ENCODE results near the gene CARD19.

Gene CARD19

DNA sequence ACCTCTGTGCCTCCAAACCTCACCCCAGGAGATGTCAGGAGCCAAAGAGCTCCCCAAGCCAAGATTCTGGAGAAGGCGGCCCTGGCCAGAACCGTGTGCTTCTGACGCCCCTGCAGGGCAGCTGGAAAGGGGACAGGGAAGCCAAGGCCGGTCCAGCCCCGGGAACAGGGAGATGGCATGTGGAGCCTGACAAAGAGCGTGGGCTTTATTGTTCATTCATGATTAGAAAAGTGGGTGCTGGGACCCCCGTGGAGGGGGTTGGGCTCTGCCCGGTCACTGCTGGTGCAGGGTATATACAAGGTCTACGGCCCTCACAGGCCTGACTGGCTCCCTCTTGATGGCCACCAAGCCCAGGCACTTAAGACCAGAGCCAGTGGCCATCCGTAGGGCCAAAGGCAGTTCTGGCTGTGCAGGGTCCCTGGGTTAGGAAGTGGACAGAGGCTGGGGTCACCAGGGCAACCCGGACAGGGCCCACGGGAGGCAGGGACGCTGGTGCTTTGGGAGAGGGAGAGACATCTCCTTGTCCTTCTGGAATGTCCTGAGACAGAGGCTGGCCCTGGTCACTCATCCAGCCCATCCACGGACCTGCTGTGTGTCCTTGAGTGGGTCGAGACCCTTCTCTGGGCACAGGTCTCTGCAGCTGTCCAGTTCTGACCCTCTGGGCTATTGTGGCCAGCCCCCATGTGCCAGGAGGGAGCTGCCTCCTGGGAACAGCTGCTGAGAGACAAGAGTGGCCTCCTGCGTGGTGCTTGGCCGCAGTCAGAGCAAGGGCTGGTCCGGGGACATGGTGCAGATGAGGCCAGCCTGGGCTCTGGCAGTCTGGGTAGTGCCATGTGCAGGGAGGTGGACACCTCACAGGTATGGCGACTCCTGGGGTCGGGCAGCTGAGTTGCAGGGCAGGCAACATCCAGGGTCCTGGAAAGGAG lies 25.6 kb downstream of the CARD19 start:
- DNase-seq = peak; percentile 15

DNA sequence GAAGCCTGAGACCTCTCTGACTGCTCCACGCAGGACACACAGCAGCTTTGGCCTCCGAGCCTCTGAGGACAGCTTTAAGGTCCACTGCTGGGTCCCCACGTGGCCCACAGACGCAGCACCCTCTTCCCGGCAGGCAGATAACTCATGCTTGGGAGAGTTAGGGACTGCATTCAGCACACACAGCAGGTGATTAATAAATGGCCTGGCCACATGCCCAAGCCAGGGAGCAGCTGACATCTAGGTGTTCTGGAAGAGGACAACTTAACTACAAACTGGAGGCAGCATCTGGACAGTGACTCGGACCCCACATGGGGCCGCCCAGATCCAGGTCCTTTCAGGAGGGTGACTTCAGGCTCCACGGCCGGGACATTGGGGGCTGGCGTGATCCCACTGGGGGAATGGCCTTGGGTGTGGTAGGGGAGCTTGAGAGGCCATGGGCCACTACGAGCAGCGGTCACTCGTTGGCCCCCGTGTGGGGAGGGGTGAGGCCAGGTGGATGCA lies 26.8 kb downstream of the CARD19 start:
- peak; percentile 16 for DNase-seq

DNA sequence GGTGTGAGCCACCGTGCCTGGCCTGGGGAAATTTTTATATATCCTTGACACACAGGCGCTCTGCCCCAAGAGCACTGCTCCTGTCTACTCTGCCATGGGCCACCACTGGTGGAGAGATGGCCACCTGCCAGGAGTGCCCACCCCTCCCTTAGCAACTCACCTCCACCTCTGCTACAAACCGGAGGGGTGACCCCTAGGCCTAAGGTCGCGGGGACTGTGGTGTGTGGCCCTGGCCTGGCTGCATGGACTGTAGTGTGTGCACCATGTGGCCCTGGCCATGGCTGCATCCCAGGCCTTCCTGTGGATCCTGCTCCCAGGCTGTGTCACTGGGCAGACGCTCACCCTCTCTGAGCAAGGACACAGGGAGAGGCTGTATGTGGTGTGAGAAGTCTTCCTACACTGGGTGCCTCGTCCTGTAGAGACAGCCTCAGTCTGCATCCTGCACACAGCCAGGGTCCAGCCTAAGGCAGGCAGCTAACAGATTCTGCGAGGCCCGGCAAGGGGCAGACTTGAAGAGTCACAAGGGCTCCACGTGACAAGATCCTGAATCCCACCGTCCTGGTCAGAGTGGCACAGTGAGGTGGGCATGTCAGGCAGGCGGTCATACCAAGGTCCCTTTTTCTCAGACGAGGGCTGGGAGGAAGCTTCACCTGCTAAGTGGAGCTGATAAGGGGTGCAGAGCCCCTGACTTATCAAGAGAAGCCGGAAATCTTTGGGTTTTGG lies 27.7 kb downstream of the CARD19 start:
- peak; percentile 16 for DNase-seq

DNA sequence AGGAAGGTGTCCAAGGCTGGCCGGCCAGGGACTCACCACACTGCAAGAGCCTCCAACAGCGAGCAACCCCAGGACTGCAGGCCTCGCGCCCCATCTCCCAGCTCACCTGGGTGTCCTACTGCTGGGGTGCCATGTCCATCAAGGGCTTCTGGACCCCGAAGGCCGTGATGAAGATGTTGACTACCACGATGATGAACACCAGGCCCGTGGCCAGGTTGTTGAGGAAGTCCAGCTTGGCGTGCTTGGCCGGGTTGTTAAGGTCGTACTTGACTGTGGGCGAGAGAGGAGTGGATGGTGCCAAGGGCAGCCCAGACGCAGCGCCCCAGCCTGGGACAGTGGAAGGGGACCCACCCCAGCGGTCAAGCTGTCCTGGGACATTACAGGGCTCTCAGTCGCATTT lies 28.8 kb downstream of the CARD19 start:
- DNase-seq = no peak

DNA sequence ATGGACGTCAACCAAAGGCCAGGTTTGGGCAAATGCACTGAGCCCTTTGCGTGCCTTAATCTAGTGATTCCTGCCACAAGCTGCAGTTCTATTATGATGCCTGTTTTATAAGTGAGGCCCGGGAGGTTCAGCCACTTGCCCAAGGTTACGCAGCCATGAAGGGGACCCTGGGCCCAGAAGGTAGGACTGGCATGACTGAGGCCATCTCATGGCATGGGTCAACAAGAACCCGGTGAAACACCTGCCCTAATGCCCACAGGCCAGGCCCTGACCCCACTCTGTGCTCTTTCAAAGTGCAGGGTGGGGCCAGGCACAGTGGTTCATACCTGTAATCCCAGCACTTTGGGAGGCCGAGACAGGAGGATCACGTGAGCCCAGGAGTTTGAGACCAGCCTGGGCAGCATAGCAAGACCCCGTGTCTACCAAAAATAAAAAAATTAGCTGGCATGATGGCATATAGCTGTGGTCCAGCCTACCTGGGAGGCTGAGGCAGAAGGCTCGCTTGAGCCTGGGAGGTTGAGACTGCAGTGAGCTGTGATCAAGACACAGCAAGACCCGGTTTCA lies 29.4 kb downstream of the CARD19 start:
- peak; percentile 12 for DNase-seq

DNA sequence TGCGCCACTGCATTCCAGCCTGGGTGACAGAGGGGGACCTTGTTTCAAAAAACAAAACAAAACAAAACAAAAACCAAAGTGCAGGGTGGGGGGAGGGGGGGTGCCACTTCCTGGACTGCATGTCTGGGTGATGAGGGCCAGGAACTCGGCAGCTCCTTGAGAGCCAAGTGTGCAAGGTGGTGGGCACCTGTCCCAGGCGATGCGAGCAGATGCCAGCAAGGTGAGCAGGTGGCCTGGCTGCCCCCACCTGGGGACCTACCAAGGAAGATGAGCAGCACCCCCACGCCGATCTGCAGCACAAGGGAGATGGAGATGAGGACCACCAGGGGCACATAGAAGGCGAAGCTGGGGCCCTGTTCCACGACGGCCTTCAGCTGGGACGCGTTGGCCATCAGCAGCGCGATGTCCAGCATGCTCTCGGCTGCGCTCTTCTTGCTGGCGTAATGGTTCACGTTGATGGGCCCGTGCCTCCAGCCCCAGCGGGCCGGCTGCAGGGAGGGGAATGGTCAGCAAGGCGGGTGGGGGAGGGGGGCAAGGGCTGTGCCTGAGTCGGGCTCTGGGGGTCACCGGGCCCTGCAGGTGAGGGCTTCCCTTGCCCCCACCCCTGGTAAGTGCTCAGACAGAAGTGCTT lies 30.2 kb downstream of the CARD19 start:
- DNase-seq = peak; percentile 35

DNA sequence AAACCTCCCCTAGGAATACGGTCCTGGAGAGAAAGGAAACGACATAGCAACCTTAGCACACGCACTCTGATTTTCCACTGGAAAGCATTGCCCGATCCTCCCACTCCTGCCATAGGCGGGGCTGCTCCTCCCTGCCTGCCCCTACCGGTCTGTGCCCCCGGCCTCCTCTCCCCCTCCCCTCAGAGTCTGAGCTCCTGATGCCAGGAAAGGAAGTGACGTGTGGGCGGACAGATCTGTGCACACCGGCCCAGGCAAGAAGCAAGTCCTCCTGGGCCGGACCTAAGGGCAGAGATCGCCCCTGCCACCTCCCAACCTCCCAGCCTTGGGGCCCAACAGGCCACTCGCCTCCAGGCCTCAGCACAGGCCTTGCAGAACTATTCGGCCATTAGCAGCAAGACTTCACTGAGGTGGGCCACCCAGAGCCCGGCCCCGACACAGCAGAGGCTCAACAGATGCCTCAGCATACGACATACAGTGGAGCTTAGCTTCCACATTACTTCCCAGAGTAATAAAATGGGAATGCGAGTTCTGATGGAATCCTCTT lies 30.9 kb downstream of the CARD19 start:
- DNase-seq = peak; percentile 18

DNA sequence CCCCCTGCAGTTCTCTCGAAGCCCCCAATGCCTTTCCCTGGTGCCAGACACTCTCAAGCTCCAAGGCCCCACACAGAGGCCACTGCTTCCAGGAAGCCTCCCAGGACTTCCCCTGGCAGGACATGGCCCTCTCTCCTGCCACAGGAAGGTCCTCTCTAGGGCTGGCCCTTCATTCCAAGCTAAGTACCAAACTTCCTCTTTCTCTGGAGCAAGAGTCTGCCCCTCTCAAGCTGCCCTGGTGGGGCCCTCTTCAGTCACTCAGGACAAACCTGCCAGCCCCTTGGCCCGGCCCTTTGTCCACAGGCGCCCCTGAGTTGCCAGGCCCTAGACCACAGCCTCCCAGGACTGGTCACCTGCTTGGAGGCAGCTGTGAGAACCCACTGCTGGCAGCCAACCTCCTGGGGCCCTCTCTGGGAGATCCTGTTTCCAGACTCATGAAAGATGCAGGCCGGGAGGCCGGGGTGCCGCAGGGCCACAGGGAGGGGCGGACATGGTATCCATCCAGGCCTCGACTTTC lies 31.4 kb downstream of the CARD19 start:
- DNase-seq = no peak

DNA sequence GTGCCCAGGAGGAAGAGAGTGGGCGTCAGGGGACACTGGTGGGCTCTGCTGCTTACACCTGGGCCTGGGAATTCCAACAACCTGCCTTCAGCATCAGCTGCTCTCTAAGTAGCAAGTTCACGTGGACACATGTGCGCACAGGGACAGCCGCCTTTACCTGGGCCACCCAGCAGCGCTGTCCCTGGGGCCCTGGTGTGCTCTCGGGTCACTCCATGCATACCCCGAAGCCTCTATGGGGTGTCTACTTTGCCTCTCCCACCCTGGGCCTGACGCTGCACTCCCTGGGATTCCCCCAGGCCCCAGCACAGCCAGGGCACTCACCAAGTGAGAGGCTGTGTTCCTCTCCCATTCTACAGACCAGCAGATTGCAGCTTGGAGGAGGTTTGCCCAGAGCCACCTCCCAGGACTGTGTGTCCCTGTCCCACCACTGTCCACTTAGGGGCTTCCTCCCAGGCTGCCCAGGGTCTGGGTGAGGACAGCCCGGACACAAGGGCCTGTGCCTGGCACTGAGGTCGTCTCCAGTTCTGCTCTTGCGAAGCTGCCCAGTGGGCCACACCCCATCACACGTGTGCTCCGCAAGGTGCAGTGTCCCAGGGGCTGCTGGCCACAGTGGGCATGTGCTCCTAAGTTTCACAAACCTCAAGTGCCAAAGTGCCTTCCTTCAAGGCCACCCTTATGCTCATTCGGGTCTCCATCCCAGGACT lies 32.1 kb downstream of the CARD19 start:
- DNase-seq = no peak

DNA sequence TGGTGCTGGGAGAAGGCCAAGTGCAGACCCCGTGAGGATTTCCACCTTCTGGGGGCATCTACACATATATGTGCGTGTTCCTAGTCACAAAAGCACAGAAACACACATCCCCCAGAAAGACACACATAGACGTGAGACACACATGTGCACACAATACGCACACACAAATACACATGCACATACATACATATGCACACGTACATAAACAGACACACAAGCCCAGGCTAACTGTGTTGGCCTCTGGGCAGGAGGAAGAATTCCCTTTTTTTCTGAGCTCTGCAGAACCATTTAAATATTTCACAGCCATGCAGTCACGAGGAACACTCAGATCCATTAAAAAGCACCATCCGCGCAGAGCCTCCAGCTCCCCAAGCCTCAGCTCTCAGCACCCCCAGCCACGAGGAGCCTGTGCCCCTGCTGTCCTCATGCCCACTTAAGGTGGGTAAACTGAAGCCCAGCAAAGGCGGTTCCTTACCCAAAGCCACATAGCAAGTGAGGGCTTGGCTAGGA lies 32.8 kb downstream of the CARD19 start:
- no peak for DNase-seq

DNA sequence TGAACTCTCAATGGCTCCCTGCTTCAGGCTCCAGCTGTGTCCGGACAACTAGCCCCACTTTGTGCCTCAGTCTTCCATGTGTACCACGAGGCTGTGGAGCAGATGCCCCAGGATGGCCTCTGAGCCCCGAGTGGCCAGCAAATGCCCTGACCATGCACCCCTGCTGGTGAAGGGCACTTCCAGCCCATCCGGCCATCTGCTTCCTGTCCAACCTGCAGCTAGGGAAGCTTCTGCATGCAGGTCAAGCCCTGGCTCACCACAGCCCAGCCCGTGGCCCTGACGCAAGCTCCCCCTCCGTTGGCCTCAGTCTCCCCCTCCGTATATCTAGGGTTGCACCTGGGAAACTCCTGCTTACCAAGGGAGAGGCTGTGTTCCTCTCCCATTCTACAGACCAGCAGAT lies 33.3 kb downstream of the CARD19 start:
- DNase-seq = no peak

DNA sequence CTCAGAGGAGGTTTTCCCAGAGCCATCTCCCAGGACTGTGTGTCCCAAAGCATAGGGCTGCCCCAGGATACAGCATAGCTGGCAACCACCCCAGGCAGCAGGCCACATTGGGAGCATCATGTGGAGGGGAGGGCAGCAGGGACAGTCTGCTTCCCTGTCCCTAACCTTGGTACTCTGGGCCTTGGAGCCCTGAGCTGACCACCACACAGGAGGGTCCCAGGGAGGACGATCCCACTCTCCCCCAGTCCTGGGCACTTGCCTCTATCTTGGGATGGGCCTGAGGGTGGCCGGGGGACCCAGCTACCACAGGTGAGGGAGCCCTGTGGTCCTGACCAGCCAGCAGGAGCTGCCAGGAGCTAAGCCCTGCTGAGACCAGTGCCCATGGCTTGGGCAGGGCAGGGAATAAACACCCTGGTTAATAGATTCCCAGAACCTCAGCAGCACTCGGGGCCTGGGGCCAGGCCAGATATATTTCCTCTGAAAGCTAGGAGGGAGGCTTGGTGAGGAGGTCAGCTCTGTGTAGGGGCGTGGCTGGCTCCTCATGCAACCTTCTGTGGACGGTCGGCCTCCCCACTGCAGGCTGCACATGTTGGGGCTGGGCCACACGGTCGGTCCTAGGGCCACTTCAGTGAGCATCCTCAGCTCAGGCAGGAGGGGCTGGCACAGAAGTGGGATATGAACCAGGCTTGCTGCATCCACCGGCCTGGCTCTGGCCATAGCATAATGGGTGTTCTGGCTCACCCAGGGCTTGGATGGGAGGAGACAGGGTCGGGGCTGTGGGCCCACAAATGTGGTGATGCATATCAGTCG lies 33.9 kb downstream of the CARD19 start:
- no peak for DNase-seq

DNA sequence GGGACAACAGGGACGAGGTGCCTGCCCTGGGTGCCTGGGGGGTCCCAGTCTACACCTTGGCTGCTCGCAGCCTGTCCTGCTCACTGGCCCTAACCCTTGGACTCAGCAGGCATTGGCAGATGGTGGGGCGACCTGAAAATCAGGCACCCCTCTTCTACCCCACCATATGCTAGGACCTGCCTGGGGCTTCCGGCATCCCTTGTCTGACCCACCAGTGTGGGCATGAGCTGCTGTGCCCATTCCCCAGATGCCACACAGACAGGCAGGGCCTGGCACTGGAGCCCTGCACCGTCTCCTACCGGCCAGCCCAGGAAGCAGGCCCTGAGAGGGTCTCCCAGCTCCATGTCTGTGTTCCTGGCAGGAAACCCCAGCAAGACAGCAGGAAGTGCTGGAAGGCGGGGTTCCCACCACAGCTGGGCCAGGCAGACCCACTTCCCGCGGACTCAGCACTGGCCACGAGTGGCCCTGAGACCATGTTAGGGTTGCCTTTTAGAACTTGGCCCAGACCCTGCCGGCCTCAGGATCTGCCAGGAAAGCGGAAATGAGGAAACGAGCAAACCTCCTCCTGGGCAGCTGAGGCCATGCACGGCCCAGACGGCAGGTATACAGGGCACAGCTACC lies 35.0 kb downstream of the CARD19 start:
- DNase-seq = no peak

DNA sequence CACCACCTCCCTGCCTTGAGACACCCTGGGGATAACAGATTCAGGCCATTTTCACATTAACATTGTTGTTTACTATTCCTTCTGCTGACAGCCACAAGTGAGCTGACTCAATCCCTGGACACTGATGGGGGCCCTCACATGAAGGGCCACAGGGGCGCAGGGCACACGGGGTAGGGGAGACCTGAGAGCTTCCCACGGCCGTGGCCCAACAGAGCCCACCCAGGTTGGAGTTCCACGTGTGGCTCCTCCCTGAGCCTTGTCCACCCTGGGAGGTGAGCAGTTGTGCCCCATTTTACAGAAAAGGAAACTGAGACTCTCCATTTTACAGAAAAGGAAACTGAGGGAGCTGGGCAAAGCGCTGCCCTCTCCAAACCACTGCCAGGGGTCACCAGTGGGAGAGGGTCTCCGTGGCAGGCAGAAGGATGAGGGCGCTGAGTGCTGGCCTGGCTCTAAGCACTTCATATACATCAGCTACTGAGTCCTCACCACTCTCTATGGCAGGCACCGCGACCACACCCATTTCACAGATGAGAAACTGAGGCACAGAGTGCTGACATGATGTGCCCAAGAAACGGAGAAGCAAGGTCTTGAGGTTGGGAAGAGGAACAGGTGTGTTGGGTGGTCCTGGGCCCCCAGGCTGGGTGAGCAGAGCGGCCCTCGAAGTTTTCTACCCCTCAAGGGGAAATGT lies 35.7 kb downstream of the CARD19 start:
- no peak for DNase-seq

DNA sequence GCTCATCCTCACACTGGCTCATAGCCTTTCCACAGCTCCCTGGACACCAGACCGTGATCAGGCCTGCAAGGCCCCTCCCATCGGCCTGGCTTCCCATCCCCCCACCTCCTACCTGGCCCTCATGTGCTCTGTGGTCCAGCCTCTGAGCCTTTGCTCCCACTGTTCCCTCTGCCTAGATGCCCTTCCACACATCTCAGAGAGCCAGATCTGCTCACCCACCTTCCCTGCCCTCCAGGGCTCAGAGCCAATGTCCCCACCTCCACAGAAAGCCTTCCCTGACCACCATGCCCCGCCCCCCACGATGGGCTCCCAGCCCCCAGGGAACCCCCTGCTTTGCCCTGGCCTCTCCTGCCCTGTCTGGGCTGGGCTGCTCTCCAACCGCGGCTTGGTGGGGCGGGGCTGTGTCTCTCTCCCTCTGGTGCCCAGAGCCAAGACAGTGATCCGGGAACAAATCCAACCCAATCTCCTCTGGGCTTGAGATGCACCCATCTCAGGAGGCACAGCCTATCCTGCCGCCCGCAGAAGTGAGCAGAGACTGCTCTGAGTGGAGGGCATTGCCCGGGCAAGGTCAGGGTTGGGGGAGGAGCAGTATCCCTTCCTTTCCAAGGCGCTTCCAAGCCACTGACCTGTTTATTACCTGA lies 36.4 kb downstream of the CARD19 start:
- DNase-seq = no peak

DNA sequence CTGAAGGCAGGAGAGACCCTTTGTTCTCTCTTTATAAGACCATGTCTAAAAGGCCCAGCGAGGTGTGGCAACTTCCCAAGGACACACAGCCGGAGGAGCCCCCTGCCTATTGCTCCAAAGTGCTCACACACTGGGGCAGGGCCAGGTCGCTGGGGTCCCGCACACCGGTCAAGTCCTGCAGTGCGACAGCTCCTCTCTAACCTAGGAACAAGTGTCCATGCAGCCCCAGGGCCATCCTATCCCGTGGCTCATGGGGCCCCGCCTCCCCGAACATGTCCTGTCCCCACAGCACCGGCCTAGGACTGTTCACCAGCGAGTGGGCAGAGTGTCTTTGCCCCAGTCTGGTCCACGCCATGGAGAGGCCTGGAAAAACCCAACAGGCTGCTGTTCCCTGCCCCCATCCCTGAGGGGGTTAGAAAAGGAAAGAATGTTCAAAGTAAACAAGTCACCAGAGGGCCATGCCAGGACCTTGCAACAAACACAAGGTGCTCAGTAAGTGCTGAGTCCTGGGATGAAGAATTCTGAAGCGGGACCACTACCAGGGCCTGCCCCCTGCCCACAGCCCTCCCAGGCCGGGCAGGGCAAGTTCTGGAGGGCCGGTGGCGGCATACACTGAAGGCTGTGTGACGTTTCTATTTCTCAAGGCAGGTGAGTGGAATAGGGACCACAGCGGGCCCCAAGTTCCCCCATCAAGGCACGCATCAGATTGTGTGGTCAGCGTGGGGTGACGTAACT lies 37.1 kb downstream of the CARD19 start:
- peak; percentile 84 for DNase-seq

DNA sequence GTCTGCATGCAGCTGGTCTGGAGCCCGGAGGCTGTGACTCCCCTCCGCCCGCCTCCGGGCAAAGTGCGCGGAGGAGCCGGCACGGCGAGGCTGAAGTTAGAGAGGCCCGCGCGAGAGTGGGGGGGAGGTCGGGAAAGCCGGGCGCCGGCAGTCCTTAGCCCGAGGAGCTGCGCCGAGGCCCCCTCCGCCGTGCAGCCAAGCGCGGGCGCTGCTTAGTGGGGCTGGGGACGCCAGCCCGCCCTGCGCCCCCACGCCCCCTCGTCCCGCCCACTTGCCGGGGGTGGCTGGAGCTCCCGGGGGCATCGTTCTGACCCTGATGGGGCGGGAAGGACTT lies 37.6 kb downstream of the CARD19 start:
- DNase-seq = no peak

DNA sequence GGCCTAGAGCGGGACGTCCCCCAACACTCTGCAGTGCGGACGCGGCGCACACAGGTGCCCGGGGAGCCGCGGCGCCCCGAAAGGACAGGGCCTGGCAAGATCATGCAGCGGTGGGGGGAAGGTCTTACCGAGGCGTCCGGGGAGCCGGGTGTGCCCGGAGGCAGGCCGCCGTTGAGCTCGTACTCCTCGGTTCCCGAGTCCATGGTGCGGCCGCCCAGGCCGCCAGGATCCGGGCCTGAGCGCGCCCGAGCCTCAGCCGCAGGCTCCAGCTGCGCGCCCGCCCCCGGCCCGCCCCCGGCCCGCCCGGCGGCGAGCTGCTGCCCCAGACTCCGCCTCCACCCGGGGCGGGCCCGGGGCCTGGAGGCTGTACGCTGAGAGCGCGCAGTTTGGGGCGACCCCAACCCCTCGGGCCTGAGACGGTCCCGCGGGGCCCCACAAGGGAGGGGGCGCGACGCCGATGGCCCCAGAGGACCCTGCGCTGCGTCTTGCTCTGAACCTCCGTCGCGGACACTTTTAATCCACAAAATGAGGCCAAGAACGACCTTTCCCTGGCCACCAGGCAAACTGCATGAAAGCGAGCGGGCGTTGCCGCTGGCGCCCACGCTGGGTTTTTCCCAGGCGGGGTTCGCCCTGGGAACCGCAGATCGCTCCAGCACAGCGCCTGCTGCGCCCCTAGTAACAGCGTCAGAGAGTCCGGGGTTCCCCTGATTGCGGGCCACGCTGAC lies 38.2 kb downstream of the CARD19 start, which contains the start of gene NINJ1:
Gene NINJ1, minus strand, starts transcription at position 237 of the 725 bp plus-strand sequence. Its CDS starts 34 bp downstream, at position 203.
- peak; percentile 92 for DNase-seq
